ENCODE measurements around the gene CELSR1.
"Not testable (repeated sequence)": the region's sequence is repeated elsewhere in the genome, so short reads cannot be mapped to it uniquely, and the experiment has no call there.

The CELSR1 gene

GRCh38 chr22:46518542-46519325, 18.7 kb downstream of the CELSR1 start:
- no peak for DNase-seq (ENCODE audit: insufficient read length, low spot score)
- FAIRE-seq: no peak
- TF ChIP-seq CTCF (IDR thresholded peaks at IDR 0.05; ENCODE audit: insufficient read depth, missing control alignments): no peak

- DNase-seq (ENCODE audit: insufficient read length, low spot score) (no peak), FAIRE-seq (no peak)
- TF ChIP-seq CTCF (IDR thresholded peaks at IDR 0.05; ENCODE audit: insufficient read depth, missing control alignments): no peak
These were observed 19.4 kb downstream of the CELSR1 start for GRCh38 chr22:46518038-46518437.

- FAIRE-seq (no peak), DNase-seq (ENCODE audit: insufficient read length, low spot score) (no peak)
These were observed 20.1 kb downstream of the CELSR1 start for GRCh38 chr22:46517255-46517761.

GRCh38 chr22:46516638-46517037, 20.8 kb downstream of the CELSR1 start:
- TF ChIP-seq CTCF (IDR thresholded peaks at IDR 0.05; ENCODE audit: insufficient read depth, missing control alignments): no peak
- no peak for DNase-seq (ENCODE audit: insufficient read length, low spot score)
- no peak for FAIRE-seq

More at GRCh38 chr22:46517255-46517761, 20.1 kb downstream of the CELSR1 start:
- TF ChIP-seq CTCF (IDR thresholded peaks at IDR 0.05; ENCODE audit: insufficient read depth, missing control alignments): no peak

GRCh38 chr22:46516112-46516487, 21.3 kb downstream of the CELSR1 start:
- not testable (repeated sequence) for FAIRE-seq; DNase-seq (ENCODE audit: insufficient read length, low spot score)

GRCh38 chr22:46515208-46516111, 22.0 kb downstream of the CELSR1 start:
- DNase-seq (ENCODE audit: insufficient read length, low spot score) (no peak), FAIRE-seq (no peak)
- no peak for TF ChIP-seq CTCF (IDR thresholded peaks at IDR 0.05; ENCODE audit: insufficient read depth, missing control alignments)

GRCh38 chr22:46514592-46515207, 22.7 kb downstream of the CELSR1 start:
- FAIRE-seq (no peak), DNase-seq (ENCODE audit: insufficient read length, low spot score) (no peak)
- no peak for TF ChIP-seq CTCF (IDR thresholded peaks at IDR 0.05; ENCODE audit: insufficient read depth, missing control alignments)
